K562 (cell line): ENCODE measurements around the gene ORC4. TPM values are rescaled to one million over a fixed set of nuclear protein-coding genes. Genes with fewer than 3 reads are reported as not detected.

Experiments
- ATAC-seq: fragments of 200-7000 bp; cut with Tn5 transposase; 3 replicates; pipeline ENCODE4 v1.9.1; 2020; ENCODE audit warnings: moderate library complexity
- BruUV-seq: library from RNA; stranded (reverse); fragments of 400-500 nt; replicated peaks from 2 replicates; lab custom pipeline; 2021; lab: Mats Ljungman, UMichigan
- CTCF ChIA-PET: fragments of 300-600 bp; formaldehyde crosslinking; extraction: SDS; loops from one replicate; lab custom pipeline; 2021; ENCODE audit warnings: low intra/inter-chr PET ratio; lab: Yijun Ruan, JAX
- POLR2A ChIA-PET: fragments of 300-600, 350-650 bp; sonication (Branson Sonifier 250); formaldehyde crosslinking; extraction: SDS; loops from one replicate; lab custom pipeline; 2021; ENCODE audit warnings: antibody characterized with exemption, inconsistent platforms; lab: Yijun Ruan, JAX
- DNase-seq, 4 experiments: peaks; one replicate each; pipeline versions ENCODE4 v3.0.0 to v3.0.0-alpha.2; 2011 to 2018; ENCODE audit warnings: low spot score in 3 of 4, mixed read lengths in 3 of 4; ENCODE audit errors: extremely low read depth in 1 of 4
- FAIRE-seq: peaks from 2 replicates; lab custom pipeline; 2011; peaks lifted over from hg19 to GRCh38; lab: Jason Lieb, UNC
- H2AFZ ChIP-seq: 2 replicates; pipeline ENCODE4 v1.6.0; 2011; ENCODE audit warnings: low read depth, low read length, control low read depth, inconsistent platforms
- H3K27ac ChIP-seq: fragments of 200-600 bp; 3 replicates; pipeline ENCODE4 v1.8.0; 2011; ENCODE audit warnings: low read depth, mild to moderate bottlenecking, control low read depth, inconsistent platforms, low read length, moderate library complexity, mixed read lengths; ENCODE audit errors: extremely low read depth
- H3K27me3 ChIP-seq, 2 experiments: fragments of 300-600 bp in 1 of 2; 2 replicates in 1 of 2; 3 replicates in 1 of 2; pipeline versions ENCODE4 v1.6.0 to v1.8.0; 2011; ENCODE audit warnings: inconsistent platforms in 2 of 2, low read length in 2 of 2, mild to moderate bottlenecking in 1 of 2, mixed read lengths in 1 of 2, moderate library complexity in 1 of 2; ENCODE audit not compliant: control insufficient read depth in 2 of 2, insufficient read depth in 2 of 2
- H3K36me3 ChIP-seq: fragments of 300-600 bp; 3 replicates; pipeline ENCODE4 v1.8.0; 2011; ENCODE audit warnings: mild to moderate bottlenecking, low read length, inconsistent platforms; ENCODE audit not compliant: control insufficient read depth, insufficient read depth
- H3K4me1 ChIP-seq, 2 experiments: fragments of 200-600 bp in 1 of 2; replicated peaks in 1 of 2; 2 replicates in 1 of 2; 3 replicates in 1 of 2; pipeline versions ENCODE4 v1.5.1 to v1.8.0; 2011; ENCODE audit warnings: inconsistent platforms in 2 of 2, low read length in 2 of 2, mild to moderate bottlenecking in 1 of 2, mixed read lengths in 1 of 2, moderate library complexity in 1 of 2; ENCODE audit not compliant: control insufficient read depth in 2 of 2, insufficient read depth in 2 of 2
- H3K4me2 ChIP-seq: 2 replicates; pipeline ENCODE4 v1.6.1; 2011; ENCODE audit warnings: low read length, control low read depth, inconsistent platforms, mixed read lengths; ENCODE audit not compliant: insufficient read depth
- H3K4me3 ChIP-seq: fragments of 200-600 bp; sonication (generic), shearing (Covaris generic); 2 replicates; pipeline ENCODE4 v1.5.1; 2016; ENCODE audit warnings: control low read depth, inconsistent platforms
- H3K79me2 ChIP-seq: fragments of 200-600 bp; 3 replicates; pipeline ENCODE4 v1.8.0; 2011; ENCODE audit warnings: low read length, inconsistent platforms; ENCODE audit not compliant: control insufficient read depth, insufficient read depth
- H3K9ac ChIP-seq, 2 experiments: 2 replicates each; pipeline versions ENCODE4 v1.6.0 to v1.6.1; 2011; ENCODE audit warnings: low read depth in 2 of 2, low read length in 2 of 2, control low read depth in 1 of 2, inconsistent platforms in 1 of 2, mild to moderate bottlenecking in 1 of 2, mixed read lengths in 1 of 2; ENCODE audit not compliant: insufficient read depth in 1 of 2
- H3K9me1 ChIP-seq: one replicate; pipeline ENCODE4 v1.6.0; 2011; ENCODE audit warnings: inconsistent platforms, mild to moderate bottlenecking, low read length, moderate library complexity; ENCODE audit not compliant: control insufficient read depth, insufficient read depth
- H3K9me3 ChIP-seq: replicated peaks from 2 replicates; pipeline ENCODE4 v1.5.1; 2011; ENCODE audit warnings: low read depth, low read length, inconsistent platforms; ENCODE audit not compliant: control insufficient read depth, insufficient read depth
- H4K20me1 ChIP-seq: replicated peaks from 2 replicates; pipeline ENCODE4 v1.6.1; 2011; ENCODE audit warnings: low read length, inconsistent platforms, mixed read lengths; ENCODE audit not compliant: control insufficient read depth, insufficient read depth
- in situ Hi-C: fragments of 300-500 bp; cut with MboI; formaldehyde crosslinking; loops from 4 replicates; pipeline ENCODE4 v1.15.0; 2018; ENCODE audit warnings: inconsistent platforms, mixed read lengths
- intact Hi-C: fragments of 100-400 bp; cut with micrococcal nuclease; formaldehyde crosslinking; loops from 2 replicates; pipeline ENCODE4 v1.14.2; 2022
- polyA plus RNA-seq, 8 experiments: library from polyadenylated mRNA; depleted of rRNA in 4 of 8; stranded (reverse) in 5 of 8; unstranded in 3 of 8; fragments of >200 nt; fragmentation: Nextera tagmentation in 2 of 8; fragmentation: Illumina TruSeq in 1 of 8; extraction: Ambion mirVana in 2 of 8; extraction: Trizol in 1 of 8; gene quantifications; 2 replicates each; pipeline versions ENCODE4 v1.2.1 to v1.2.3, GENCODE V29; 2011 to 2014; ENCODE audit warnings: inconsistent platforms in 1 of 8, missing spikeins in 1 of 8
- total RNA-seq, 7 experiments: library from RNA; depleted of rRNA in 6 of 7; stranded (reverse); fragments of >200 nt in 6 of 7; fragmentation: Illumina TruSeq in 2 of 7; extraction: Trizol in 2 of 7; gene quantifications; 2 replicates each; pipeline versions ENCODE4 v1.2.1 to v1.2.3, GENCODE V29; 2011 to 2021; ENCODE audit warnings: low replicate concordance in 1 of 7
- TF ChIP-seq, protein P1 (sequence below): fragments of 200-800 bp; sonication (Bioruptor generic); IDR thresholded peaks from 2 replicates; pipeline ENCODE4 v1.6.1; 2016; ENCODE audit warnings: missing genetic modification characterization, missing compliant biosample characterization
- TF ChIP-seq, protein P2 (sequence below): IDR thresholded peaks from 2 replicates; pipeline ENCODE4 v1.6.1; 2014; ENCODE audit warnings: antibody characterized with exemption

The ORC4 gene
- total and polyA plus RNA-seq, 9 of the 15 experiments (the other 6 are each of a cell fraction or from before 2014, with no cell fraction given), result 58.6 to 100 (median 70.5) TPM

DNA sequence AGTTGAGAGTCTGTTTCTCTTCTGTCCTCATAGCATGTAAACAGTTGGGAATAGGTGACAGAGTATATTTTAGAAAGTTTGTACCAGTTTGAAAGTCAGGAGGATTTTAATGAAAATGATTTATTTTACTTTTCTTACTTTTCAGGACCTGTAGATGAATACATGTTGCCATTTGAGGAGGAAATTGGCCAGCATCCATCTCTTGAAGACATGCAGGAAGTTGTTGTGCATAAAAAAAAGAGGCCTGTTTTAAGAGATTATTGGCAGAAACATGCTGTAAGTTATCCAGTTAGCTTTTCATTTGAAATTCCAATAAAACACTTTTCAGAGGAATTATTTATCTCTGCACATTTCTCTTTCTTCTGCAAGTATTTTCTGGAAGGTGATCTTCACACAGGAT lies 94.7 kb downstream of the ORC4 start:
- Histone ChIP-seq H3K27me3 (no peaks in the 10 kb centered on the region), H3K36me3 (no peaks in the 10 kb centered on the region), H3K9me3 (no peaks in the 10 kb centered on the region), H4K20me1 (no peaks in the 10 kb centered on the region), H2AFZ (no peak overlapping the region), H3K4me2 (no peak overlapping the region), H3K79me2 (no peaks in the 10 kb centered on the region), H3K4me1 (no peaks in the 10 kb centered on the region), H3K9ac (no peak overlapping the region), H3K4me3 (no peak overlapping the region), H3K9me1 (no peaks in the 10 kb centered on the region), H3K27ac (no peak overlapping the region)
- FAIRE-seq (no peak), ATAC-seq (no peak), DNase-seq (no peak)
- no TSS peak for BruUV-seq
- CTCF ChIA-PET, result no interaction called here
- in situ Hi-C loops, result loop anchor here (25.0 kb wide), 1 partner anchor 1061 kb away; no protein-coding TSS in a partner anchor
- intact Hi-C loops, result no loop called here
- TF ChIP-seq, protein P1, sequence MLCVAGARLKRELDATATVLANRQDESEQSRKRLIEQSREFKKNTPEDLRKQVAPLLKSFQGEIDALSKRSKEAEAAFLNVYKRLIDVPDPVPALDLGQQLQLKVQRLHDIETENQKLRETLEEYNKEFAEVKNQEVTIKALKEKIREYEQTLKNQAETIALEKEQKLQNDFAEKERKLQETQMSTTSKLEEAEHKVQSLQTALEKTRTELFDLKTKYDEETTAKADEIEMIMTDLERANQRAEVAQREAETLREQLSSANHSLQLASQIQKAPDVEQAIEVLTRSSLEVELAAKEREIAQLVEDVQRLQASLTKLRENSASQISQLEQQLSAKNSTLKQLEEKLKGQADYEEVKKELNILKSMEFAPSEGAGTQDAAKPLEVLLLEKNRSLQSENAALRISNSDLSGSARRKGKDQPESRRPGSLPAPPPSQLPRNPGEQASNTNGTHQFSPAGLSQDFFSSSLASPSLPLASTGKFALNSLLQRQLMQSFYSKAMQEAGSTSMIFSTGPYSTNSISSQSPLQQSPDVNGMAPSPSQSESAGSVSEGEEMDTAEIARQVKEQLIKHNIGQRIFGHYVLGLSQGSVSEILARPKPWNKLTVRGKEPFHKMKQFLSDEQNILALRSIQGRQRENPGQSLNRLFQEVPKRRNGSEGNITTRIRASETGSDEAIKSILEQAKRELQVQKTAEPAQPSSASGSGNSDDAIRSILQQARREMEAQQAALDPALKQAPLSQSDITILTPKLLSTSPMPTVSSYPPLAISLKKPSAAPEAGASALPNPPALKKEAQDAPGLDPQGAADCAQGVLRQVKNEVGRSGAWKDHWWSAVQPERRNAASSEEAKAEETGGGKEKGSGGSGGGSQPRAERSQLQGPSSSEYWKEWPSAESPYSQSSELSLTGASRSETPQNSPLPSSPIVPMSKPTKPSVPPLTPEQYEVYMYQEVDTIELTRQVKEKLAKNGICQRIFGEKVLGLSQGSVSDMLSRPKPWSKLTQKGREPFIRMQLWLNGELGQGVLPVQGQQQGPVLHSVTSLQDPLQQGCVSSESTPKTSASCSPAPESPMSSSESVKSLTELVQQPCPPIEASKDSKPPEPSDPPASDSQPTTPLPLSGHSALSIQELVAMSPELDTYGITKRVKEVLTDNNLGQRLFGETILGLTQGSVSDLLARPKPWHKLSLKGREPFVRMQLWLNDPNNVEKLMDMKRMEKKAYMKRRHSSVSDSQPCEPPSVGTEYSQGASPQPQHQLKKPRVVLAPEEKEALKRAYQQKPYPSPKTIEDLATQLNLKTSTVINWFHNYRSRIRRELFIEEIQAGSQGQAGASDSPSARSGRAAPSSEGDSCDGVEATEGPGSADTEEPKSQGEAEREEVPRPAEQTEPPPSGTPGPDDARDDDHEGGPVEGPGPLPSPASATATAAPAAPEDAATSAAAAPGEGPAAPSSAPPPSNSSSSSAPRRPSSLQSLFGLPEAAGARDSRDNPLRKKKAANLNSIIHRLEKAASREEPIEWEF (CRISPR knock-in tag), result no peak
- TF ChIP-seq, protein P2, sequence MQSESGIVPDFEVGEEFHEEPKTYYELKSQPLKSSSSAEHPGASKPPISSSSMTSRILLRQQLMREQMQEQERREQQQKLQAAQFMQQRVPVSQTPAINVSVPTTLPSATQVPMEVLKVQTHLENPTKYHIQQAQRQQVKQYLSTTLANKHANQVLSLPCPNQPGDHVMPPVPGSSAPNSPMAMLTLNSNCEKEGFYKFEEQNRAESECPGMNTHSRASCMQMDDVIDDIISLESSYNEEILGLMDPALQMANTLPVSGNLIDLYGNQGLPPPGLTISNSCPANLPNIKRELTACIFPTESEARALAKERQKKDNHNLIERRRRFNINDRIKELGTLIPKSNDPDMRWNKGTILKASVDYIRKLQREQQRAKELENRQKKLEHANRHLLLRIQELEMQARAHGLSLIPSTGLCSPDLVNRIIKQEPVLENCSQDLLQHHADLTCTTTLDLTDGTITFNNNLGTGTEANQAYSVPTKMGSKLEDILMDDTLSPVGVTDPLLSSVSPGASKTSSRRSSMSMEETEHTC, result no peak
- POLR2A ChIA-PET, result interaction anchor here (0.6 kb wide), 1 partner anchor 177 kb away, joined by 3 read pairs; no protein-coding TSS in a partner anchor
